Astrocyte of the cerebellum (primary cell): Measurements from ENCODE around the gene GBP4.

Experiments
- DNase-seq: peaks from one replicate; pipeline ENCODE4 v3.0.0-alpha.2; 2011; ENCODE audit warnings: low read depth
- H3K4me3 ChIP-seq: 2 replicates; pipeline ENCODE4 v1.5.1; 2011; ENCODE audit warnings: mild to moderate bottlenecking, low read depth, low read length, moderate library complexity
- in situ Hi-C: cut with HindIII; loops from 2 replicates; pipeline ENCODE4 v1.10.0; 2017; ENCODE audit warnings: low sequenced_read_pairs
- TF ChIP-seq, protein P1 (sequence below): IDR thresholded peaks from 2 replicates; pipeline ENCODE4 v1.5.1; 2012; ENCODE audit warnings: low read length, low read depth, moderate library complexity, mild to moderate bottlenecking; ENCODE audit errors: missing control alignments

Gene GBP4

DNA sequence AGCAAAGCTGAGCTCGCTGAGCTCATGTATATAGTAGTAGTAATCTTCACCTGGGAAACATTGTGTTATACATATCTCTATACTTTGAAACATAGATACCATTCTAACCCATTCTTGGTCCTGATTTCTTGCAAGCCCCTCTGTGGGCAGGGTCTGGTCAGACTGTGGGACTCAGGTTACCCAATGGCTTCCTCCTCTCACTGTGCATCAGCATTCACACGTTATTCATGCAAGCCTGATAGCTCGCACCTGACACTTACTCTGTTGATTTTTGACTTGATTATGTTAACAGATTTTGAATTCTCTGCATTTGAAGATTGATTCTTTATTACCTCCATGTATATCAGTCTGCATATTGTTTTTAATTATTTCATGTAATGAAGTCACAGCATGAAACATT, 24.3 kb downstream of the GBP4 start:
- TF ChIP-seq, protein P1, sequence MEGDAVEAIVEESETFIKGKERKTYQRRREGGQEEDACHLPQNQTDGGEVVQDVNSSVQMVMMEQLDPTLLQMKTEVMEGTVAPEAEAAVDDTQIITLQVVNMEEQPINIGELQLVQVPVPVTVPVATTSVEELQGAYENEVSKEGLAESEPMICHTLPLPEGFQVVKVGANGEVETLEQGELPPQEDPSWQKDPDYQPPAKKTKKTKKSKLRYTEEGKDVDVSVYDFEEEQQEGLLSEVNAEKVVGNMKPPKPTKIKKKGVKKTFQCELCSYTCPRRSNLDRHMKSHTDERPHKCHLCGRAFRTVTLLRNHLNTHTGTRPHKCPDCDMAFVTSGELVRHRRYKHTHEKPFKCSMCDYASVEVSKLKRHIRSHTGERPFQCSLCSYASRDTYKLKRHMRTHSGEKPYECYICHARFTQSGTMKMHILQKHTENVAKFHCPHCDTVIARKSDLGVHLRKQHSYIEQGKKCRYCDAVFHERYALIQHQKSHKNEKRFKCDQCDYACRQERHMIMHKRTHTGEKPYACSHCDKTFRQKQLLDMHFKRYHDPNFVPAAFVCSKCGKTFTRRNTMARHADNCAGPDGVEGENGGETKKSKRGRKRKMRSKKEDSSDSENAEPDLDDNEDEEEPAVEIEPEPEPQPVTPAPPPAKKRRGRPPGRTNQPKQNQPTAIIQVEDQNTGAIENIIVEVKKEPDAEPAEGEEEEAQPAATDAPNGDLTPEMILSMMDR: no peak
- no peak overlapping the region for H3K4me3 ChIP-seq
- no peak for DNase-seq
- in situ Hi-C loops: no loop called here

DNA sequence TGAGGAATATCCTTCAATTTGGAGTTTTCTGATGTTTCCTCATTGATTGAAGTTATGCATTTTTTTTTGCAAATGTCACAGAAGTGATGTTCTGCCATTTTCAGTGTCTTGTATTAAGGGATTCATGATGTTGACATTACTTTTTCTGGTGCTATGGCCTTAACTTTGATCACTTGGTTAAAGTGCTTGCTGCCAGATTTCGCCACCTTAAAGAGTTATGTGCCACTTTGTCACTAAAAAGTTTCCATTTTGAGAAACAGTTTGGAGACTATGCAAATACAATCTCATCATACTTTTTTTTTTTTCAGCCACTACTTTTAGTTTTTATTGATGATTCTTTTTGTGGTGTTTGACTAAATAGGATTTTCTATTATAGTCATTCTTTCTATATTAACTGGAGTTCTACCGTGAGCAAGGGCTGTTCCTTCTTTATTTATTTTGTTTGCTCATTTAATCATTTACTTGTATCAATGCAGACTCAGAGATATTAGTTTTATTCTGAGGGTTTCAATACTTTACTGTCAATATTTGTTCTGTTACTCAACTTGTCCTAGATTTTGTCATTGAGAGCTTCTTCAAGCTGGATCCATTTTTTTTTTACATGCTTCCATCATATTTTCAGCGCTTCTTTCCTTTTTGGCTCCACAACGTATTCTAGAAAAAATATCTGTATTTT, 26.1 kb downstream of the GBP4 start:
- in situ Hi-C loops: no loop called here
- TF ChIP-seq, protein P1: no peak
- H3K4me3 ChIP-seq: no peak overlapping the region
- no peak for DNase-seq

DNA sequence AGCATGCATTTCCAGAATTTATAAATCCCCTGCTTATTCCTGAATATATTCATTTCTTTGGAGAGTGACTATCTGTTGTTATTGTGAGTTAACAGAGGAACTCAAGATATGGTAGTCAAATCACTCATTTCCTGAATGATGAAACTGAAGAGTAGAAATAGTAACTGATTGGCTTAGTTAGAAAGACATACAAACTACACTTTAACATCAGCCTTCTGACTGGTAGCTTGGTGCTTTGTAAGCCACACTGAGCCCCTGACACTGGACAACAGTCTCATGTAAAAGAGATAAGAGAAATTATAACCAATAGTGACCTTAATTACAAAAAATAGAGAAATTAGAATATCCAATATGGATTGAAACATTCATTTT, 27.7 kb downstream of the GBP4 start:
- TF ChIP-seq, protein P1: no peak
- no peak overlapping the region for H3K4me3 ChIP-seq
- in situ Hi-C loops: no loop called here
- DNase-seq: no peak

DNA sequence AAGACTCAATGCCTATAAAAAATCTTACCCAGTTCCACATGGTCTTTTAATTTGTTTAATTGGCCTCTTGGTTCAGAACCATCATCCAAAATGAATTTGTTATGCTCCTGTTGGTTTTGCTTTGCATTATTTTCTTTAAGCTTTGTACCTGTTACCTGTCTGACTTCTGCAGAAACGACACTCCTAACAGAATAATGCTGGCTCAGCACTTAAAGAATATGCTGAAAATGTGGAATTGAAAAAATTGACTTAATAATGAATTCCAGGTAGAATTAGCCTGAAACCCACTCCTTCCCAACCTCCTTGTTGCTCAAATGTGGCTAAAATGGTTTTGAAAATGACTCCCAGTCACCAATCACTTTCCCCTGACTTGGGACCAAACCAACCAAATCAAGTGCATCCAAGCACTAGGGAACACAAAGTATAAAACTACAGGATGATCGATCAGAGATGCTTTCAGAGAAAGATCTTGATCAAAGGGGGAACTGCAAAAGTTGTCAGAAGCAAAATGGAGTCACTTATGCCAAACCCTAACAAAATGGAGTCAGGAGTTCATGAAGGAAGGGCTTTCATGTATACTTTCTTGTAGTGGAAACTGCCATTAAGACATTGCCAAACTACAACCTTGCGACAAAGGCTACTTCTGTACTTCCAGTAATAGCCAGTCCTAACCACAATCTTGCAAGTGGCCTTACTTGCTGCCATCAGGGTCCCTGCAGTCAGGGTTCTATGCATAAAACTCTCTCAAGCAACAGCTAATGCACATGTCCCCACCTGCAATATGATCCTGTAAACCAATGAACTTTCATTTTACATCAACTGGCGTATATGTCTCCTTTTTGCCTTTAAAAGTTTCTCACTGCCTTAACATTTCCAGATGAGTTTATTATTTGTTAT, 28.3 kb downstream of the GBP4 start:
- in situ Hi-C loops: no loop called here
- H3K4me3 ChIP-seq: no peak overlapping the region
- DNase-seq: no peak
- TF ChIP-seq, protein P1: no peak

DNA sequence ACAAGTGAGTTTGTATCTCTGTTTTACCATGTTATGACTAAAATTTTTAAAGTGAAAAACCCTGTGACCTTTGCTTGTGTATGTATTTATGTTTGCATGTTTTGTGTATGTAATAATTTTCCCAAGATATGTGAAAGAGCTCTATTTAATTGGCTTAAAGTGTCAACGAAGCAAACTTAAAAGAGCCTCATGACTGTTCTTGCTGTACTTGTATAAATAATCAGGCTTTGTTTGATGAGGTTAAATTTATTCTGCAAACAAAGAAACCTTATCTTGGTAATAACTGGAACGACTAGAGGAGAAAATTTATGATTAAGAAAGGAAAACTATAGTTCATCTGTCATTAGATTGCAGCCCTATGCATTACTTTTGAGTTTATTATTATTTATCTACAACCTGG, 29.6 kb downstream of the GBP4 start:
- in situ Hi-C loops: no loop called here
- no peak for DNase-seq
- H3K4me3 ChIP-seq: no peak overlapping the region
- TF ChIP-seq, protein P1: no peak

DNA sequence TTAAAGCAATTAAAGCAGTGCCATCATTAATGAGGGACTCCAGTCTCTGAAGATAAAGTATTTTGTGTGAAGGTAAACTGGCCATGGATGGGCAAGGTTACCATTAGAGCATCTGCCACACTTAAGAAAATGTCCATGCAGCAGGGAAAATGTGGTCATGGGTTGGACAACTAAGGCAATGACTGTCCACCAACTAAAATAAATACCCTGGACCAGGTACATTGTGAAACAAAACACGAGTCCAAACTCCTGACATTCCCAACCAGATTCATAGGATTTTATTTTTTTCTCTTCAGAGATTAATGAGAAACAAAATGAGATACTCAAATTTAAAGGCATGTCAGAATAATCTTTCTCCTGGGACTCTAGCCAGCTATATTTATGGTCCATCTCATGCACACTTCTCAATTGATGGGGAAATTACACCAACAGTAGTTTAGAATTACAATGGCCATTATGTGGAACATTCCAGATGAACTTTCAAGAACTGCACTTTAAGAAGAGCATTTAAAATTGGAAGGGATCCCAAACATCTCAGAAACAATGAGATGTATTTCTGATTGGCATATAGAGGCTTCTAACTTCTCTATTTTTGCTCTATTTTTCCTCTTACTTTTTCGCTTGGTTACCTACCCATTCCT, 31.0 kb downstream of the GBP4 start:
- TF ChIP-seq, protein P1: no peak
- no peak overlapping the region for H3K4me3 ChIP-seq
- no peak for DNase-seq
- in situ Hi-C loops: no loop called here
